Airway epithelial cell (primary cell): ENCODE data around the gene DDX23. TPM values are rescaled to one million over a fixed set of nuclear protein-coding genes. Genes with fewer than 3 reads are reported as not detected.

Source experiments
- total RNA-seq: library from RNA; depleted of rRNA; stranded (reverse); fragments of >200 nt; gene quantifications from 2 replicates; pipeline ENCODE4 v1.2.3, GENCODE V29; 2015

DDX23 gene
- total RNA-seq, result 64.0 and 65.6 TPM in 2 replicates

DNA sequence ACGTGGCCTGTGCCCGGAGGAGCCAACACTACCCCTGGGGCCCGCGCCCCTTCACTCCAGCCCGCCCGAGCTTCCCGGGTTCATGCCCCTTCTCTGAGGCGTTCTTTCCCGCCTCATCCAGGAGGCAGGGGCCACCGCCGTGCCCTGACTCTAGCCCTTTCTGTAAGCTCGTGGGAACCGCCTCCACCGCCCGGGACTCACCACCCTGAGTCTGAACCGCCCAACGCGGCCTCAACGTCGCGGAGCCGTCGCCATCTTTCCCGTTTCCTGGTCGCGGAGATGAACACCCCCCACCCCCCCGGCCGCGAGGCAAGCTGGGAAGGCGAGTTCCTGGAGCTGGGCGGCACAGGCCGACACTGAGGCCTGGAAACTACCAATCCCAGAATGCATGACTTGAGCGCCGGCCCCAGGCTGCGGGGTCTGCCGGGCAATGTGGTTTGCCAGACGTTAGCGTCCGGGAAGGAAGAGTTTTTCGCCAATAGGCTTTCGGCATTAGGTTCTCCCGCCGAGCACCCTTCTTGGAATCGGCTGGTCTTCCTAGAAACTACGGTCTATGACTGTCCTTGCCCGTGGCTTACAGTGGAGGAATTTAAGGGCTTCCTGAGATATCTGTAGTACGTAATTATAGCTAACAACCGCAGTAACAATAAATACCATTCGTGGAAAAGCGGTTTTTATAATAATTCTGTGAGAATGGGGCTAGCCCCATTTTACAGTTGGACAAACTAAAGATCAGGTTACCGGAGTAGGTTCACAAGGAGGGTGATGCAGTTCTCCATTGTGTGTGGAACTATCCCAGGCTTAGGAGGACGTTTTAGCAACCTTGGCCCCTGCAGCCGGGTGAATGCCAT is at the start of gene DDX23:
TSS of gene DDX23 (minus strand) at position 281 of the 851 bp plus-strand sequence. CDS start 6,381 bp downstream, outside the sequence.

DNA sequence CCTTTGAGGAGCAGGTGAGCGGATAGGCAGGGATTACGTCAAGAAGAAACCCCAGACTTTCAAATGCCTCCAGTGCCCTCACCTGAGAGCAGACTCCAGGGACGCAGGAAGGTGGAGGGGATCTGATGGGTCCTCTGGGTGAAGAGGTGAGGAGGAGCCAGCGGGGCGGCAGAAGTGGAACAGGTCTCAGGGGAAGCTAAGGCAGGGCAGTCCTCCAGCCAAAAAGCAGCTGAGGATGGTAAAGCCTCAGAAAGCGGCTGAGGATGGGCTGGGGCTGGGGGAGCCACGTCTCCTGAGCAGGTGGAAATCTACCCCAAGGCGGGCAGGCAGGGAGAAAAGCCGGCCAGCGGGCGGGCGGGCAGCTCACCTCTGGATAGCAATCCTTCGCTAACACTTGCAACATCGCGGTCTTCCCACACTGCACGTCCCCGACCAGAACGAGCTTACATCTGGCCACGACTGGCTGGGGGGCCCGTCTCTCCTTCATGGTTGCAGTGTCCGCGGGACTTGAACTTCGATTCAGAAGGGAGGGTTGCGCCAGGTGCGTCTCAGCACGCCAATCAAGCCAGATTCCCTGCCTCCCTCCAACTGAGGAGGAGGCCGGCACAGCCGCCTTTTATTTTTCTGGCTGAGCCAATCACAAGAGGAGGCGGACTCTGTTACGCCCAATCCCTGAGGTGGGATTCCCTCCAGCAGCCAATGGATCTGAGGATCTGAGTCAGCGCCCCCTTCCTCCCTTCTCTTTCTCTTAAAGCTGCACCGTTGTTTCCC is 13.5 kb upstream of the DDX23 start, which contains the start of gene RND1:
TSS of gene RND1 (minus strand) at position 590 of the 771 bp plus-strand sequence. CDS start at position 487, 103 bp downstream.

DNA sequence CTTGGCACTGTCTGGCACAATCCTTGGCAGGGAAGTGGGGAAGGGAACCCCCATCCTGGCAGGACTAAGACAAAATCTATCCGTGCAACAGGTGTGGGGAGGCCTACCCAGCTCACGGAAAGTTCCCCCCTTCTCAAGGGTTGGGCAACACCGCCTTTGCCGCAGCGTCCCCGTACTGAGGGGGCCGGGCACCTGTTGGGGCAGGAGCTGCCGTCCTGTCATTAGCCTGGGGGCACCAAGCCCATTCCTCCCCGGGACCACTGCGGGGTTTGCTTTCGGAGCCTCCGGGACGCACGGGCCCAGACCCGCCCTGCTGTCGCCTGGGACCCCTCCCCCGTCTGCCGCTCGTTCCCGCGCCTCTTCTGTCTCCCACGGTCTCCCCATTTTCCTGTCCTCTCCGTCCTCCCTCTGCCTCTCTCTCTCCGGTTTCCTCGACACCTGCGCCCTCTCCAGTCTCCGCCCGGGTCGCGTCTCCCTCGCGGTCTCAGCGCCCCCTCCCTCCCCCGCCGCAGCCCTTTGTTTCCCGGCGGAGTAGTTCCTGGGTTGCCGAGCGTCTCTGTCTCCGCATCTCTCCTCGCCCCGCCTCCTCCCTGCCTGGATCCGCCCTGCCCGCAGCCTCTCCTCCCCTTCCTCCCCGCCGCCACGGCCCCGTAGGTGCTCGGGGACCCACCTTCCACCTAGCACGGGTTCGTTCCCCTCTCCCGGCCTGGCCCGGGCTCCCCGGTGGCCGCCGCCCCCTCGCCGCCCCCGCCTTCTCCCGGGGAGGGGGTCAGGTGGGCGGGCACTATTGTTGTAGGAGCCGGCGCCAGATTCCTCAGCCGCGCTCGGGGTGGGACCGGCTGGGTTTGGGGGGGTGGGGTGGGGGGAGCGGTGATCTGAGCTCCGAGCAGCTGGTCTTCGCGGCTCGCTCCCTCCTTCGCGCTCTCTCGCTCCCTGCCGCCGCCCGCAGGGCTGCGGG is 33.8 kb downstream of the DDX23 start, which contains the start of gene CACNB3:
TSS of gene CACNB3 (plus strand) at position 624 of the 958 bp plus-strand sequence. CDS start 434 bp downstream, outside the sequence.

DNA sequence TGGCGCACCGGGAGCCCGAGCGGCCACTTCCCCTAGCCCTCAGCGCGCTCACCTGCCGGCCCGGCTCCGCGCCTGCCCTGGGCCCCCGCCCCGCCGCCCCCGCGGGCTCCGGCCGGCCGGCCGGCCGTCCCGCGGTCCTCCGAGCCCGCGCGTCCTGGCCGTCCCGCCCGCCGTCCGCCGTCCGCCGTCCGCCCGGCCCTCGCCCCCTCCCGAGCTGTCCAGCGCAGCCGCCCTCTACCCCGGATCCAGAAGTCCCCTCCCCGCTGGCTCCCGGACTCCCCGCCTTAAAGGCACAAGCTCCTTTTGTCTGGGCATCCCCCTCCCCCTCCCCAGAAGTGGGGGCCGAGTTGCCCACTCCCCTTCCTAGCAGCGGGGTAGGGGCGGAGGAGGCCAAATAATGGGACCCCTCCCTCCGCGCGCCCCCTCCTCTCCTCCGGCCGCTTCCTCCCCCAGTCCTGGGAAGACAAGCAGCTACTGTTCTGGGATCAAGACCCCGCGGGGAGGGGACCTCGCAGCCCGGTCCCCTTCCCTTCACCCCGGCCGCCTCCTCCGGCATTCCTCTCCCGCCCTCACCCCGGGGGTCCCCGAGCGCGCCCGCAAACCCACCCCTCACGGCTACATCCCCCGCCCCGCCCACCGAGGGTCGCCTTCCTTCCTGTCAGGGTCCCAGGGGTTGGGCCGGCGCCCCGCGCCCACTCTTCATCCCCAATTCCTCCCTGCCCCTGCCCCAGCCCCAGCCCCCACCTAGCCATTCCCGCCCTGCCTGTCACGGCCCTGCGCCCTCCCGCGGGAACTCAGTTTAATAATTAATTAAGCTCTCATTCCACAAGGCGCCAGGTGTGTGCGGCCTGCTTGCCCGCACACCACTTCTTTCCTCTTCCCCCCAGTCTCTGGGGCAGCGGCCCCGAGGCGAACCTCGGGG is 62.8 kb downstream of the DDX23 start, which contains the start of gene ADCY6:
TSS of gene ADCY6 (minus strand) at position 236 of the 922 bp plus-strand sequence. CDS start 5,655 bp downstream, outside the sequence.

Other genes with a start within 250 kb of the DDX23 start
- gene KANSL2, start 169.9 kb downstream of the DDX23 start, total RNA-seq, result 47.7 and 61.9 TPM in 2 replicates
- gene CCNT1, start 135.5 kb downstream of the DDX23 start, total RNA-seq, result 14.7 and 21.4 TPM in 2 replicates
- gene ADCY6, start 63.1 kb downstream of the DDX23 start, total RNA-seq, result 17.3 and 18.2 TPM in 2 replicates
- gene CACNB3, start 33.7 kb downstream of the DDX23 start, total RNA-seq, result 14.7 and 22.0 TPM in 2 replicates
- gene RND1, start 13.7 kb upstream of the DDX23 start, total RNA-seq, result 0.46 and 0.92 TPM in 2 replicates
- 11.4 and 12.8 TPM in 2 replicates for gene FKBP11, start 73.3 kb upstream of the DDX23 start, total RNA-seq
- gene ARF3, start 105.3 kb upstream of the DDX23 start, total RNA-seq, result 79.6 and 95.4 TPM in 2 replicates
- 0.21 and 0.84 TPM in 2 replicates for gene WNT10B, start 119.6 kb upstream of the DDX23 start, total RNA-seq
- gene WNT1, start 126.2 kb upstream of the DDX23 start, total RNA-seq, result not detected in 2 replicates
- 0.28 and 0.78 TPM in 2 replicates for gene DDN, start 147.2 kb upstream of the DDX23 start, total RNA-seq
- 71.0 and 72.2 TPM in 2 replicates for gene PRKAG1, start 166.6 kb upstream of the DDX23 start, total RNA-seq
- gene KMT2D, start 208.6 kb upstream of the DDX23 start, total RNA-seq, result 13.6 and 21.0 TPM in 2 replicates
- gene RHEBL1, start 217.8 kb upstream of the DDX23 start, total RNA-seq, result 0.09 and 0.14 TPM in 2 replicates
- under 0.01 TPM in 1 of 2 replicates, not detected in the other for gene DHH, start 242.6 kb upstream of the DDX23 start, total RNA-seq